Neural cell (in vitro differentiated cells): ENCODE data around the gene RBM20. TPM values are rescaled to one million over a fixed set of nuclear protein-coding genes. Genes with fewer than 3 reads are reported as not detected.
A peak's percentile ranks its signal among the peaks of the same experiment; 100 is the strongest.

Source experiments
- H2AFZ ChIP-seq: fragments of 200-600, 300-800 bp; sonication (generic), shearing (Covaris generic); 2 replicates; pipeline ENCODE4 v1.6.0; 2014; ENCODE audit warnings: low read depth, mild to moderate bottlenecking, antibody characterized with exemption, low read length, moderate library complexity
- H3F3A ChIP-seq: fragments of 200-600 bp; shearing (Covaris generic); 2 replicates; pipeline ENCODE4 v1.6.1; 2016; ENCODE audit warnings: mild to moderate bottlenecking, moderate library complexity, mixed read lengths, antibody characterized with exemption, low read length; ENCODE audit not compliant: insufficient read depth, poor library complexity, severe bottlenecking
- H3K27ac ChIP-seq: fragments of 200-600, 300-800 bp; sonication (generic), shearing (Covaris generic); 2 replicates; pipeline ENCODE4 v1.5.1; 2014; ENCODE audit warnings: mild to moderate bottlenecking, low read length, moderate library complexity
- H3K27me3 ChIP-seq: fragments of 300-800, 200-600 bp; sonication (generic), shearing (Covaris generic); 2 replicates; pipeline ENCODE4 v1.6.0; 2014; ENCODE audit warnings: mild to moderate bottlenecking, low read depth, low read length, moderate library complexity; ENCODE audit not compliant: insufficient read depth
- H3K36me3 ChIP-seq: fragments of 300-800, 200-600 bp; sonication (generic), shearing (Covaris generic); 2 replicates; pipeline ENCODE4 v1.5.1; 2014; ENCODE audit warnings: mild to moderate bottlenecking, antibody characterized with exemption, low read length, moderate library complexity; ENCODE audit not compliant: insufficient read depth
- H3K4me2 ChIP-seq: fragments of 300-800, 200-600 bp; sonication (generic), shearing (Covaris generic); 2 replicates; pipeline ENCODE4 v1.6.0; 2014; ENCODE audit warnings: mild to moderate bottlenecking, low read length
- H3K4me3 ChIP-seq: fragments of 300-800, 200-600 bp; sonication (generic), shearing (Covaris generic); 2 replicates; pipeline ENCODE4 v1.5.1; 2014; ENCODE audit warnings: mild to moderate bottlenecking, low read length, moderate library complexity
- H3K79me2 ChIP-seq: fragments of 200-600 bp; shearing (Covaris generic); replicated peaks from 2 replicates; pipeline ENCODE4 v1.6.0; 2014; ENCODE audit warnings: mild to moderate bottlenecking, low read length, moderate library complexity; ENCODE audit not compliant: insufficient read depth
- H3K9ac ChIP-seq: fragments of 300-800, 200-600 bp; sonication (generic), shearing (Covaris generic); 2 replicates; pipeline ENCODE4 v1.6.1; 2016; ENCODE audit warnings: mild to moderate bottlenecking, low read length, mixed read lengths
- H3K9me2 ChIP-seq: fragments of 200-600 bp; shearing (Covaris generic); 2 replicates; pipeline ENCODE4 v1.6.1; 2016; ENCODE audit warnings: mild to moderate bottlenecking, low read length, mixed read lengths; ENCODE audit not compliant: insufficient read depth
- H3K9me3 ChIP-seq: fragments of 200-600, 300-800 bp; sonication (generic), shearing (Covaris generic); 2 replicates; pipeline ENCODE4 v1.6.1; 2016; ENCODE audit warnings: mild to moderate bottlenecking, mixed run types, low read length, moderate library complexity, mixed read lengths
- H4K20me1 ChIP-seq: fragments of 200-600 bp; shearing (Covaris generic); 2 replicates; pipeline ENCODE4 v1.6.1; 2016; ENCODE audit warnings: mild to moderate bottlenecking, mixed run types; ENCODE audit not compliant: insufficient read depth
- EP300 ChIP-seq: fragments of 450-650 bp; conservative IDR thresholded peaks from 2 replicates; pipeline ENCODE4 v1.6.1; 2014; ENCODE audit warnings: antibody characterized with exemption, mild to moderate bottlenecking, moderate library complexity; ENCODE audit not compliant: poor library complexity, severe bottlenecking
- EZH2 ChIP-seq: fragments of 200-600, 300-800 bp; shearing (Covaris generic), sonication (generic); IDR thresholded peaks from 2 replicates; pipeline ENCODE4 v1.6.1; 2014; ENCODE audit warnings: antibody characterized with exemption, low read length, borderline replicate concordance, mild to moderate bottlenecking; ENCODE audit not compliant: insufficient read depth, poor library complexity, severe bottlenecking
- MXI1 ChIP-seq: fragments of 450-650 bp; conservative IDR thresholded peaks from 2 replicates; pipeline ENCODE4 v1.6.1; 2014; ENCODE audit warnings: antibody characterized with exemption, mild to moderate bottlenecking; ENCODE audit not compliant: poor library complexity, severe bottlenecking
- POLR2AphosphoS5 ChIP-seq: IDR thresholded peaks from 2 replicates; pipeline ENCODE4 v1.6.1; 2012
- RAD21 ChIP-seq: fragments of 450-650 bp; conservative IDR thresholded peaks from 2 replicates; pipeline ENCODE4 v1.6.1; 2014; ENCODE audit warnings: antibody characterized with exemption, mild to moderate bottlenecking, moderate library complexity
- SMC3 ChIP-seq: fragments of 450-650 bp; conservative IDR thresholded peaks from 2 replicates; pipeline ENCODE4 v1.6.1; 2014; ENCODE audit warnings: antibody characterized with exemption, mild to moderate bottlenecking, moderate library complexity; ENCODE audit not compliant: poor library complexity
- TAF1 ChIP-seq: IDR thresholded peaks from 2 replicates; pipeline ENCODE4 v1.6.1; 2012; ENCODE audit warnings: low read depth
- polyA plus RNA-seq: library from polyadenylated mRNA; depleted of rRNA; stranded (reverse); fragments of >200 nt; gene quantifications from 2 replicates; pipeline ENCODE4 v1.2.3, GENCODE V29; 2014
- TF ChIP-seq, protein P1 (sequence below): IDR thresholded peaks from 2 replicates; pipeline ENCODE4 v1.6.1; 2012; ENCODE audit warnings: borderline replicate concordance
- TF ChIP-seq, protein P2 (sequence below): fragments of 450-650 bp; IDR thresholded peaks from 2 replicates; pipeline ENCODE4 v1.5.1; 2014; ENCODE audit warnings: antibody characterized with exemption, mild to moderate bottlenecking, moderate library complexity; ENCODE audit not compliant: poor library complexity, severe bottlenecking

The RBM20 gene
- polyA plus RNA-seq, 1 donor from 2014 or later = 0.07 TPM

DNA sequence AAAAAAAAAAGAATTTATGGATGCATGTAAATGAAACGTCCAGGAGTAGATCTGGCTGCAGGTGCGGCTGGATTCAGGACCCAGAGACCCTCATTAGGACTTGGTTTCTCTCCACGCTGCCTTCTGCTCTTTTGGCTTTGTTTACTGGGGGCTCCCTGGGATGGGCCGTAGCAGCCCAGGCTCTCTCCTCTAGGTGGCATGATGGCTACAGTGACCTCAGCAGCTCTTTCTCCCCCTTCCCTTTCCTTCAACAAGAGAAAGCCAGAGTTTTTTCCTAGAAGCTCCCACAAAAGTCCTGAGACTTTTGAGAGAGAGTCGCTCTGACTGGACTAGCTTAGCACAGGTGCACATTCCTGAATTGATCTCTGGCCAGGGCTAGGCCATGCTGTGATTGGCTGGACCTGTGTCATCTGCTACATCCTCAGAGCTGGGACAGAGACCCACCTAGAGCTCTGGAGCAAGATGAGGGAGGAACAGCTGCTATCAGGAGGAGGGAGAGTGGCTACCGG lies 159.7 kb downstream of the RBM20 start:
- no peaks in the 10 kb centered on the region for H3K79me2 ChIP-seq
- TF ChIP-seq TAF1 (no peak), EZH2 (no peak), RAD21 (peak; percentile 64), SMC3 (peak; percentile 64), MXI1 (no peak), POLR2AphosphoS5 (no peak), EP300 (no peak)
- TF ChIP-seq, protein P1, sequence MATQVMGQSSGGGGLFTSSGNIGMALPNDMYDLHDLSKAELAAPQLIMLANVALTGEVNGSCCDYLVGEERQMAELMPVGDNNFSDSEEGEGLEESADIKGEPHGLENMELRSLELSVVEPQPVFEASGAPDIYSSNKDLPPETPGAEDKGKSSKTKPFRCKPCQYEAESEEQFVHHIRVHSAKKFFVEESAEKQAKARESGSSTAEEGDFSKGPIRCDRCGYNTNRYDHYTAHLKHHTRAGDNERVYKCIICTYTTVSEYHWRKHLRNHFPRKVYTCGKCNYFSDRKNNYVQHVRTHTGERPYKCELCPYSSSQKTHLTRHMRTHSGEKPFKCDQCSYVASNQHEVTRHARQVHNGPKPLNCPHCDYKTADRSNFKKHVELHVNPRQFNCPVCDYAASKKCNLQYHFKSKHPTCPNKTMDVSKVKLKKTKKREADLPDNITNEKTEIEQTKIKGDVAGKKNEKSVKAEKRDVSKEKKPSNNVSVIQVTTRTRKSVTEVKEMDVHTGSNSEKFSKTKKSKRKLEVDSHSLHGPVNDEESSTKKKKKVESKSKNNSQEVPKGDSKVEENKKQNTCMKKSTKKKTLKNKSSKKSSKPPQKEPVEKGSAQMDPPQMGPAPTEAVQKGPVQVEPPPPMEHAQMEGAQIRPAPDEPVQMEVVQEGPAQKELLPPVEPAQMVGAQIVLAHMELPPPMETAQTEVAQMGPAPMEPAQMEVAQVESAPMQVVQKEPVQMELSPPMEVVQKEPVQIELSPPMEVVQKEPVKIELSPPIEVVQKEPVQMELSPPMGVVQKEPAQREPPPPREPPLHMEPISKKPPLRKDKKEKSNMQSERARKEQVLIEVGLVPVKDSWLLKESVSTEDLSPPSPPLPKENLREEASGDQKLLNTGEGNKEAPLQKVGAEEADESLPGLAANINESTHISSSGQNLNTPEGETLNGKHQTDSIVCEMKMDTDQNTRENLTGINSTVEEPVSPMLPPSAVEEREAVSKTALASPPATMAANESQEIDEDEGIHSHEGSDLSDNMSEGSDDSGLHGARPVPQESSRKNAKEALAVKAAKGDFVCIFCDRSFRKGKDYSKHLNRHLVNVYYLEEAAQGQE = no peak
- TF ChIP-seq, protein P2, sequence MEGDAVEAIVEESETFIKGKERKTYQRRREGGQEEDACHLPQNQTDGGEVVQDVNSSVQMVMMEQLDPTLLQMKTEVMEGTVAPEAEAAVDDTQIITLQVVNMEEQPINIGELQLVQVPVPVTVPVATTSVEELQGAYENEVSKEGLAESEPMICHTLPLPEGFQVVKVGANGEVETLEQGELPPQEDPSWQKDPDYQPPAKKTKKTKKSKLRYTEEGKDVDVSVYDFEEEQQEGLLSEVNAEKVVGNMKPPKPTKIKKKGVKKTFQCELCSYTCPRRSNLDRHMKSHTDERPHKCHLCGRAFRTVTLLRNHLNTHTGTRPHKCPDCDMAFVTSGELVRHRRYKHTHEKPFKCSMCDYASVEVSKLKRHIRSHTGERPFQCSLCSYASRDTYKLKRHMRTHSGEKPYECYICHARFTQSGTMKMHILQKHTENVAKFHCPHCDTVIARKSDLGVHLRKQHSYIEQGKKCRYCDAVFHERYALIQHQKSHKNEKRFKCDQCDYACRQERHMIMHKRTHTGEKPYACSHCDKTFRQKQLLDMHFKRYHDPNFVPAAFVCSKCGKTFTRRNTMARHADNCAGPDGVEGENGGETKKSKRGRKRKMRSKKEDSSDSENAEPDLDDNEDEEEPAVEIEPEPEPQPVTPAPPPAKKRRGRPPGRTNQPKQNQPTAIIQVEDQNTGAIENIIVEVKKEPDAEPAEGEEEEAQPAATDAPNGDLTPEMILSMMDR = peak; percentile 59
- H3K4me3 ChIP-seq = no peak overlapping the region
- no peaks in the 10 kb centered on the region for H3F3A ChIP-seq
- H3K27ac ChIP-seq = no peak overlapping the region
- no peak overlapping the region for H2AFZ ChIP-seq
- H3K27me3 ChIP-seq = no peaks in the 10 kb centered on the region
- H3K9ac ChIP-seq = no peak overlapping the region
- H3K36me3 ChIP-seq = no peaks in the 10 kb centered on the region
- no peaks in the 10 kb centered on the region for H3K9me3 ChIP-seq
- no peaks in the 10 kb centered on the region for H4K20me1 ChIP-seq
- no peaks in the 10 kb centered on the region for H3K9me2 ChIP-seq
- H3K4me2 ChIP-seq = no peak overlapping the region

DNA sequence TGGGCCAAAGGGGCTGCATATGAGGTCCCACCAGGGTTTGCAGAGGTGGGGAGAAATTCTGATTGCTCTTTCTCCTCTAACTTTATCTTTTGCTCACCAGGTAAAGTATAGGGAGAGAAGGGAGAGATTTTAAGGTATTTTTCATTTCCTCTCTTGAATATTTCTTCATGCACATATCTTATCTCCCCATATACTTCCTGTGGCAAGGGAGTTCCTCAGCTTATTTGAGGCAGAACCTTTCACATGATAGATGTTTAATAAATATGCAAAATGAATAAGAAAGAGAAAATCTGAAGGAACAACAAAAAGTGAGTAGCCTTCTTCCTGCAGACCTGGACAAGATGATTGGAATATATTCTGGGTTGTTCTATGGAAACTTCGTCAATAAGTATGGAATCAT lies 160.2 kb downstream of the RBM20 start:
- H3K9me3 ChIP-seq = no peaks in the 10 kb centered on the region
- no peak overlapping the region for H3K4me2 ChIP-seq
- H3K79me2 ChIP-seq = no peaks in the 10 kb centered on the region
- no peak overlapping the region for H3K9ac ChIP-seq
- H2AFZ ChIP-seq = no peak overlapping the region
- H4K20me1 ChIP-seq = no peaks in the 10 kb centered on the region
- no peaks in the 10 kb centered on the region for H3K36me3 ChIP-seq
- TF ChIP-seq RAD21 = no peak
- TF ChIP-seq, protein P2 = no peak
- TF ChIP-seq TAF1 = no peak
- H3K27me3 ChIP-seq = no peaks in the 10 kb centered on the region
- no peaks in the 10 kb centered on the region for H3K9me2 ChIP-seq
- H3K27ac ChIP-seq = no peak overlapping the region
- no peak overlapping the region for H3K4me3 ChIP-seq
- H3F3A ChIP-seq = no peaks in the 10 kb centered on the region
